ENCODE measurements around the gene GLP1R.

Gene GLP1R

DNA sequence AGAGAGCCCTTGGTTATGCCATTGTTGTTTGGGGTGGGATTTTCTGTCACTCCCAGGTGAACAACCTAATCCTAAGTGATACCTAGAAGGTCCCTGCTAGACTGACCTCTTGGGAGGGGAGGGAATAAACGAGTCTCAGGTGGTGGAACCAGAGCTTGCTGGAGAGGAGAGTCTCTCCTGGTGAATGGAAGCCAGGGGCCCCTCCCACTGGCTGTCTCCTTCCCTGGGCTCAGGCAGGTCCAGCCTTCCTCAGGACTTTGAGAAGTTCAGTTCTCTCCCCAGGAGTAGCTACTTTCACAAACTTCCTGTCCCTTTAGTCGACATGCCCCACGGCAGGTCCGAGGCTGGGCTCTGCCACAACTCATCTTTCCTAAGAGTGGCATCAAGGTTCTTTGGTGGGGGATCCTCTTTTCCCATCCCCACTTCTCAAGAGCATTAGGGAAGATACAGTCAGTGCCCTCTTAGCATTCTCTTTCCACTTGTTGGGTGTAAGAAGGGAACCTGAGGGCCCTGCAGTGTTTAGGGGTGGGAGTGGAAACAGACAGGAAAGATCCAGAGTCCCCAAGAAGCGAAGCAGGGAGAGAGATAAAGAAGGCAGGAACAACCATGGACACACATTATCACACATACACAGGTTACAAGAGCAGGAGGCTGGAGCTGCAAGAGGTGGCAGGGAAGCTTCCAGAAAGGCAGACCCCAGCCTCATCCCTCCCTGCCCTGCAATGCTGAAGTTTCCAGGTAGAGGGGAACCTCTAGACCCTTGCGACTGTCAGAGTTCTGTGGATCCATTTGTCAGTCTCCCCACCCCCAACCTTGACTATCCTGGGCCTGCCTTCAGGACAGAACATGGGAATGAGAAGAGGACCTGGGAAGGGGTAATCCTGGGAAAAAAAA, 900 bp upstream of the GLP1R start:
- no peak for DNase-seq

DNA sequence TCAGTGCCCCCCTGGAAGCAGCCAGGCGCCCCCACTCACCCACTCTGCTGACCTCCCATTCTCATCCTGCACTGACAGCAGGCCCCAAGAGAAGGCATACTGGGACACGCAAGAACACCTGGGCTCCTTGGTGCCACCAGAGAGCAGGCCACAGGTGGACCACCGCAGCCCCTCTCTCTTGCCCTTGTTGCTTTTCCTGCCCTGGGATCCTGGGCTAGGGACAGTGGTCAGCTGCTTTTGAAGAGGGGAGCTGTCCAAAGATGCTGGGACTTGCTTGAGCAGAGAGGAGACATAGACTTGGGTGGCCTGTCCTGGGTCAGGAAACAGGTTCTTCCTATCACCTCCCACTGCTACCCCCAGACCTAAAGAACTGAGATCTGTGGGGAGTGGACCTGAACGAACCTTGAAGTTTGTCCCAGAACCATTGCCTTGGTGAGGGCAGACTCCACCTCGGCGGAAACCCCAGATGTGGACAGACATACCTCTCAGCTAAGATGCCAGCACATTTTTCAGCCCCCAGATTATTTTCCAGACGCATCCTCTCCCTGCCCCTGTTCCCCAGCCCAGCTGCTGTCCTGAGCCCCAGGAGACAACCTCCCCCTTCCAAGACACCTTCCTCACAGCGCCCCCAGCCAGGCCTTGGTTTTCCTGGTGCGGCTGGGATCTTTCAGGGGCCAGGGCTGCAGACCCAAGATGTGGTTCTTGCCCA, 1.1 kb downstream of the GLP1R start:
- DNase-seq, result no peak

DNA sequence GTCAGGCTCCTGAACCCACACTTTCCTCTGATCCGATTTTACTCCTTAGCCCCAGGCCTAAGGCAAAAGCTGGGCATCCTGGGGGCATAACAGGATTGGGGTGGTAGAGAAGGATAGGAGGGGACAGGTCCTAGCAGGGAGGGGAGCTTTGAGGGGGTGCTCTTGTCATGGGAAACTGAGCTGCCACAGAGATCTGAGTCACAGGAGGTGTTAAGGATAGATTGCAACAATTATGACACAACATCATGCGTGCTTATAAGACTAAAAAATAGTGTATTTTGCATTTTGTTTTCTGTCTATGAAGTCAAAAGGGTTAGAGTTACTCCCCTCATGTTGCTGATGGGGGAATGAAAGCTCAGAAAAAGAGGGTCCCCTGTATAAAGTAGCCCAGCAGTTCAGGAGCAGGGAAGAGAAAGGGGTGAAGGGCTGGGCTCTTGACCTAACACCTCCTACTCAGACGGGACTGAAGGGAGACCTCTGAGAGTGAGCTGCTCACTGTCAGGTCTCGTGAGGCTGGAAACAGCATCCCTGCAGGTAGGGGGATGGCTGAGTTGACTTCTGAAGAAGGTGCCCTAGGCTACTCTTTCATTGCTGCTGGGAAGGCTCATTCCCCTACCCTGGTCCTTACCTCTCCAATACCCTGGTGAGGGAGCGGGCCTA, 2.0 kb downstream of the GLP1R start:
- DNase-seq, result no peak

DNA sequence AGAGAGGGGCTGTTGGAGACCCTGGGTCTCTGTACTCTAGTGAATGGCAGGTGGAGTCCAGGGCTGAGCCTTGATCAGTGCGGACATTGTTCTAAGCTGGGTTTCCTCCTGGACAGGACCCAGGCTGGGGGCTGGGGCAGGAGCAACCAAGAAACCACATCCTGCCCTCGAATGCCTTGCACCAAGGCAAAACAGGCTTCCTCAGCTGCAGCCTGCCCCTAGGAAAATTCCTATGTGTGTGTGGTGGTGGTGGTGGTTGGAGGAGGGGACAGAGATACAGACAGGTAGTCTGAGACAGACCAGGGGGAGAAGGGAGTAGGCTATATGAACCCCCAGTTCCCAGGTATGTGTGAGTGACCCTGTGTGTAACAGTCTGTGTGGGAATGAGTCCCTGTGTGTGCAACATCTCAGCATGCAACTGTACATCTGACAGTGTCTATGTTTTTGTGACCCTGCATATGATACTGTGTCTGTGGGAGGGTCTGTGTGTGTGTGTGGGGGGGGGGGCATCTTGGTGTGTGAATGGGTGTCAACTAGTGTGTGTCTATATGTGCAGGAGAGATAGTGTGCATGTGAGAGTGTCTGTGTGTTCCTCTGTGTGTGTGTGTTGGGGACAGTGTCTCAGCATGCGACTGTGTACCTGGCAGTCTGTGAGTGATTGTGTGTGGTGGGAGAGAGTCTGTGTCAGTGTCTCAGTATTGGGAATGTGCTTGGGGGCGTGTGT, 3.0 kb downstream of the GLP1R start:
- DNase-seq, result no peak

DNA sequence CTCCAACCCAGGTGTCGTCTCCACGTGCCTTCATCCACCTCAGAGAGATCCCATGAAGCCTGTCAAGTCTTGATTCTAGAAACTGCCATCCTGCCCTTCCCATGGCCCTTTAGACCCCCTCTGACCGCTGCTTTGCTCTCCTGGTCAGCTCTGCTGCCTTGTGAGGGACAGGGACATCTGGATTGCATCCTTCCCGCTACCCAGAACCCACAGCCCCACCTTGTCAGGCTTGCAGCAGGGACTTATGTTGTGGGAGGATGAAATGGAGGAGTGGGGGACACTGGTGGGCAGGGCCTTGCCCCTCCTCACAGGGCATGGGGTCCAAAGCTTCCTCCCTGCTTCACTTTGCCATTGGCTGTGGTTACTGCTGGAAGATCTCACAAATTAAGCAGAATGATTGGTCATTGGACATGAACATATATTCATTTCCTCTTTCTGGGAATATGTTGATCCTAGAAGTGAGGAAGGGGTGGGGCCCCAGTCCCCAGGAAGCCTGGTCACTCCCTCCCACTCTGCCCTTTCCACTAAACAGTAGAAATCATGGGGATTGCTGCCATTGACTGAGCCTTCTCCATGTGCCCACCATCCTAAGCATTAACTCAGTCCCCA, 4.5 kb downstream of the GLP1R start:
- no peak for DNase-seq

DNA sequence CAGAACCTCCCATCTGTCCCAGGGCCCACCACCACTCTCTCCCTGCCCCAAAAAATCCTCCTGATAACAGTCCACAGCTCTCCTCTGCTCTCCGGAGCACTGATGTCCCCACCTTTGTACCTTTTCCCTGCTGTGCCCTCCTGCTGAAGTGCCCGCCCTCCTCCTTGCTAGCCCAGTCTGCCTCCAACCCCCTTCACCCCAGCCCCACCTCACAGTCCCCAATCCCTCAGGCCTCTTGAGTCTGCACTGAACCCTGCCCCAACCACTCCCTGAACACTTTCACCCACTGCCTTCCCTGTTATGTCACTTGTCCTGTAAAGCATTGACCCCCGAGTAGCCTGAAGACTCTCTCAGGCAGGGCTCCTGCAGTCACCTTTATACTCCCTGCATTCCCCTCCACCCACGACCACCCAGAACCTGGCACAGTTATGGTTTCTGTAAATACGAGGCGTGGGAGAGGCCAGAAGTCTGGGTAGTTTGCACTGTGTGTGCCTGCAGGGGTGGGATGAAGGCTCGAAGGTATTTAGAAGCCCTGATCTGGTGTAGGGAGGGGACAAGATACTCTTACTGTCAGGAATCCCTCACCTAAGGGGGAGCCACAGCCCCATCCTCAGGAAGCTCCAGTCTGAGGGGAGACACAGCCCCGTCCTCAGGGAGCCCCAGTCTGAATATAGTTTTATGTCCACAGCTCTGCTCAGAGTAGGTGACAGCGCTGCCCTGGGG, 5.4 kb downstream of the GLP1R start:
- DNase-seq, result no peak

DNA sequence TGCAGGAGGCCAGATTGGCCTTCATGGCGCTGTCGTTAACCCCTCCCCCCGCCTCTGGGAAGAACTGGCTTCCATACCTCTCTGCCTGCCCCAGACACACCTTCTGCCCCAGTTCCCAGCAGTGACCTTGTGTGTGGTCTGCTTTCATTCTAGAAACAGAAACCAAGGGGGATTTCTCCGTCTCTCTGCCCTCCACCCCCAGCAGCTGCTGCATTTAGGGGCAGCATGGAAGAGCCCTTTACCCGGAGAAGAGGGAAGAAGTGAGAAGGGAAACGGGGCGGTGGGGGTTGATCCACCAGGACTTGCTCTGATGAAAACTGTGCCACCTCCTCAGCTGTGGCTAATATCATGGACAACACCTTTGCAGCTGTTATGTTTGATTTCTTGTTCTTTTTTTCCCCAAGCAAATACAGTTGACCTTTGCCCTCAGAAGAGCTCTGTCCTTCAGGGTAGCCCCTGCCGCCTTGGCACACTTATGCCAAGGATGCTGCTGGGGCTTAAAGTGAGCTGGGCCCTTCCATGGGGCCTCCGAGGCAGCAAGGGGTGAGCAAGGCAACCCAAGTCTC, 6.1 kb downstream of the GLP1R start:
- no peak for DNase-seq

DNA sequence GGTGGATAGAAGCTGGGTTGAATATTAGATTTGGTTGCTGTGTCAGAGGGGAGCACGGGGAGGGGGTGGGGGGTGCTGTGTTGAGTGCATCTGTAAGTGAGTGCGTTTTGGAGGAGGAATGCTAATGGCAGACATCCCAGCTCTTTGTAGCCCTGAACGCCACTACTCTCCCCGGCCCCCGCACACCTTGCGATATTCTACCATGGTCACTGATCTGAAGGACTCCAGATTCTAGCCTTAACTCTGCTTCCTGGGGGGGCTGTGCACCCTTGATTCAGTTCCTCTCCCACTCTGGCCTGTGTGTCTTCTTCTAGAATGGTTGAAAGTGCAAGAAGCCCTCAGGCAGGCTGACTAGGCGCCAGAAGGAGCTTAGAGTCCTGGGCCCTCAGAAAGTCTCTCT, 7.1 kb downstream of the GLP1R start:
- DNase-seq, result no peak

DNA sequence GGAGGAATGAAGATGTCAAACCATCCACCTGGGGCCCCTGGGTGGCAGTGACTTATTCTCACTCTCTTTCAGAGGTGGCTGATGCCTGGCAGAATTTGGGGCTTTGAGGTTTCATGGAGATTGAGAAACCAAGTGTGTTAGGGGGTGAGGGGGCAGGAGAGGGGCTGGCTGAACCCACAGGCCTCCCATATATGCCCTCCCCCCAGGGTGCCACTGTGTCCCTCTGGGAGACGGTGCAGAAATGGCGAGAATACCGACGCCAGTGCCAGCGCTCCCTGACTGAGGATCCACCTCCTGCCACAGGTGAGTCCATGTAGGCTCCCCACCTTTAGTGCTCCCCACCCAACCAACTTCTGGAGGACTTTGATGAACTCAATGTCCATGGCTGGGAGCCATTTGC, 7.6 kb downstream of the GLP1R start:
- no peak for DNase-seq

DNA sequence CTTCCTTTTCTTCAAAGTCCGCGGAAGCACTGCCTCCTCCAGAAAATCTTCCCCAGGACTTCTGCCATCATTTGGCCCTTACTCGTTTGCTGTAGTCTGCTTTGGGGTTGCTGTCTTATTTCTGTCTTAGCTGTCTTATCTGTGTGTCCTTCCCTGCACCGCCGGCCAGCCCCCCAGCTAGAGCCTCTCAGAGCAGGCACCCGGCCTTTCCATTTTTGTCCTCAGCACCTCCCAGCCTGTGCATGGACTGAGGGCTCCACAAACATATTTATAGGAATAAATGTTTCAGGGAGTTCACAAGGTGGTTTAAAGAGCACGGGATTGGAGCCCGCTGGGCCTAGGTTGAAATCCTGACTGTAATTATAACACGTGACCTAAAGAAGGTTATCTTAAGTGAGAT, 8.1 kb downstream of the GLP1R start:
- DNase-seq, result no peak

DNA sequence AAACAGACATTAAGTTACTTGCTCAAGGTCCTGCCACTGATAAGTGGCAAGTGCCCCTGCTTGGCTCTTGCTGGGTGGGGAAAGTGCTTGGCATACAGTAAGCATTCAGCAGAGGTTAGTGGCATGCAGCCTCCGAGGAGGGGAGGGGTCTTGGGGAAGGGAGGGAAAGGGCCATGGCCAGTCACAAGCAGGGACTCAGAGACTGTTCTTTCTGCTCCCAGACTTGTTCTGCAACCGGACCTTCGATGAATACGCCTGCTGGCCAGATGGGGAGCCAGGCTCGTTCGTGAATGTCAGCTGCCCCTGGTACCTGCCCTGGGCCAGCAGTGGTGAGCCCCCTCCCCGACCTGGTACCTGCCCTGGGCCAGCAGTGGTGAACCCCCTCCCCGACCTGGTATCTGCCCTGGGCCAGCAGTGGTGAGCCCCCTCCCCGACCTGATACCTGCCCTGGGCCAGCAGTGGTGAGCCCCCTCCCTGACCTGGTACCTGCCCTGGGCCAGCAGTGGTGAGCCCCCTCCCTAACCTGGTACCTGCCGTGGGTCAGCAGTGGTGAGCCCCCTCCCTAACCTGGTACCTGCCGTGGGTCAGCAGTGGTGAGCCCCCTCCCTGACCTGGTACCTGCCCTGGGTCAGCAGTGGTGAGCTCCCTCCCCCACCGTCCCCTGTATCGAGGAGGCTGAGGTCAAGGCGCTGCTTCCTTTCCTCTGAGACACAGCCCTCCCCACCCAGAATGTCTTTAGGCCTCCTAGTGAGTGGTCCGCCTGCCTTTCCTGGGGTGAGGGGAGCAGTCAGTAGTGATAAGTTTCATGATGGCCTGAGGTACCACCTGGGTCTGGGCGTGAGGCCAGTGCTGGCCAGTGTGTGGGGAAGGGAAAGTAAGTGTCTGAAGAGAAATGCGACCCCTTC, 8.9 kb downstream of the GLP1R start:
- DNase-seq, result no peak

DNA sequence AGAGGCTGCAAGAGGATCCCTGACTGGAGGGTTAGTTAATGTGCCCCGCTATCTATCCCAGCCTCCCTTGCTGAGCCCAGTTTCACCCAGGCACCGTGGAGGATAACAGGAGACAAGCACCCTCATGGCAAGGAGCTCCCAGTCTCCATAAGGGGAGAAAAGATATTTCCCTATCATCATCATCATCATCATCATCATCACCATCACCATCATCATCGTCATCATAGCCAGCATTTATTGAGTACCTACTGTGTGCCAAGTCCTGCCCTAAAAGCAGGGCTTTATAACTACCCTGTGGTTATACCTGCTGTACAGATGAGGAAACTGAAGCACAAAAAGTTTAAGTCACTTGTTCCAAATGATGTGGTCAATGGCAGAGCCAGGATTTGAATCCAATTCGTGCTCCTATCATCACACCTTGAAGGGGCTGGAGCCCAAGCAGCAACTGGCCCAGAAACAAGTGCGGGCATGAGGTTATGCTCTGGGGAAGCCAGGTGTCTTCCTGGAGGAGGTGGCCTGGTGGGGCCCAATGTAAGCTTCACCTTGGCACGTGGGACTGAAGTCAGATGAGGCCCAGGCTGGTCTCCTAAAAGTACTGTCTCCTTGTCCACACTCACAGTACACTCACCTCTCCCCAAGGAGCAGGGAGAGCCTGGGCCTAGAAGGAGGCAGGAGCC, 10.0 kb downstream of the GLP1R start:
- DNase-seq, result no peak

DNA sequence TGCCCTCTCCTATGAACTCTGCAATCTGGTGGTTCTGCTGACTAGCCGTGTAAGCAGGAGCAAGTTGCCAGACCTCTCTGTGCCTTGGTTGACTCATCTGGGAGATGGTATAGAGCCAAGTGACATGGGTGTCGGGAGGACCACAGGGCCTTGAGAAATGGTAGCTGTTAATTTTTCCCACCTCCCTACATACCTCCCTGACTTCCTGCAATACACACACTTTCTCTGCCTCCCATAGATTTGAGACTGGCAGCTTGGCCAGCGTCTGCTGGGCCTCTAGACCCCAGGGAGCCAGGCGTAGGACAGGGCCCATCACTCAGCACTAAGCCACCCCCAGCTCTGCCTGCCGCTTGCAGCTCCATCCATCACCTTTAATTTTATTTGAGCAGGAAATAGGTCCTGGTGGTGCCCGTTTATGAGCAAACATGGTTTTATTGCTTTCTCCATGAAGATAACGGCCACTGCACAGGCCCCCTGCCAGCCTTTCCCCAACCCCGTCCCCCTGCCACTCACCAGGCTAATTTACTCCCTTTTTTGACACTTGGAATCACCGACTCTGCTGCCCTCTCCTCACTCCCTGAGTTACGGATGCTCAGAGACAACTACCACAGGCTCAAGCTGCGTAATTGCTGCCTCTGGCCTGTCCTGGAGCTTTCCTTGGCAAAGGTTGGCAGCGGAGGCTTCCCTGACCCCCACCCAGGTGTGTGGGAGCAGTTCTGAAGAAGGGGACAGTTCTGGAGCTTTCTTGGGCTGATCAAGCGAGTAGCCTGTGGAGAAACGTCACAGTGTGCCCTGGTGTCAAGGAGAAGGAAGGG, 11.1 kb downstream of the GLP1R start:
- no peak for DNase-seq

DNA sequence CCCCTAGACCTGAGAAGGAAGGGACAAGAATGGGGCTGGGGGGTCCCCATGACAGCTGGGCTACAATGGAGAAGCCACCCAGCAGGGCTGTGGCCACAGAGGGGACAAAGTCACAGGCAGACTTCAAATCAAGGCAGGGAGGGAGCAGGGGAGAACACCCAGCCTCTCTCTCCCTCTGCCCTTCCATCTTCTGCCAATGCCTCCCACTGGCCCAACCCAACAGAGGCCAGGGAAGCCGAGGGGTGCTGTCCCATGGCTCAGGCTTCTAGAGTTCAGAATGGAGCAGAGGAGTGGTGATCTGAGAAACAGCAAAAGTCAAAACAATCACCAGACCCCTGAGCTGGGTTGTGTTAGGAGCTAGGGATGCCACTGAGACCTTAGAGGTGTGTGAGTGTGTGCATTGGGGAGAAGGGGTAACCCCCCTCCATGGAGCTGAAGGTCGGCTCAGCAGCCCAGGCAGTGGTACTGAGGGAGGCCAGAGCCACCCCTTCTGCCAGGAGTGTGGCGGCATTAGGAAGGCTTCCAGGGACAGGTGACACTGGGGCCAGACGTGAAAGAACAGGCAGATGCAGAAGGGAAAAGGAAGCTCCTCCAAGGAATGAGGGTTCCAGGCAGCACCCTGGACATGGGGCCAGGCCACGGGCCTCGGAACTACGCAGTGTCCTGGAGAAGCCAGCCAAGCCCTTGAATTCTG, 12.0 kb downstream of the GLP1R start:
- no peak for DNase-seq

DNA sequence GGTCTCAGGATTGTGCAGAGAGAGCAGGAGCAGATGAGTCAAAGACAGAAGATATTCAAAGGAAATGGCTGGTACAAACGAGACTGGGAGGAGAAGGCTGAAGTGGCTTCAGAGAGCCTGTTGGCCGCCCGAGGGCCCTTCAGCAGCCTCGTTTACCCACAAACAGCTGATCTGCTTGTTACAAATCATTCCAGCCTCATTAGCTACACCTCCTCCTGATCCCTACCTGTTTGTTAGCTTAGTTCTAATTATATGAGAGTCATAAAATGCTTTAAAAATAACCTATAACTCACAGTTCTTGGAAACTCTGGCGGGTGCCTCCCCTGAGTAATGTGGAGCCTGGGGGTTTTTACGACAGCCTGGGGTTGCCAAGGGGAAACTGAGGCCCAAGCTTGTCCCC, 12.6 kb downstream of the GLP1R start:
- no peak for DNase-seq

DNA sequence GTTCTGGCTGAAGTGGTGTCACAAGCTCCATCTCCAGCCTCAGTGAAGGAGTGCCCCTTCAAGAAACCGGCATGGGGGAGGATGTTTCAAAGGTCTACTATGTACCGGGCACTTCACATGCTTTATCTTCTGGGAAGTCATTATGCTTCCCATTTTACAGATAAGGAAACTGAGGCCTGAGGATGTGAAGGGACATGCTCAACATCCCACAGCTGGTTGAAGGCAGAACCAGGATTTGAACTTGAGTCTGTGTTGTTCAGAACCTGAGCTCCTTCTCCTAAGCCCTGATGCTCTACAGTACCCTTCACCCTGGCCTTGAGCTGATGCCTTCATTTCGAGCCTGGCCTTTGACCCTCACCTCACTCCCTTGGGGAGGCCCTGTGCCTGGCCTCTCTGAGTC, 13.0 kb downstream of the GLP1R start:
- no peak for DNase-seq

DNA sequence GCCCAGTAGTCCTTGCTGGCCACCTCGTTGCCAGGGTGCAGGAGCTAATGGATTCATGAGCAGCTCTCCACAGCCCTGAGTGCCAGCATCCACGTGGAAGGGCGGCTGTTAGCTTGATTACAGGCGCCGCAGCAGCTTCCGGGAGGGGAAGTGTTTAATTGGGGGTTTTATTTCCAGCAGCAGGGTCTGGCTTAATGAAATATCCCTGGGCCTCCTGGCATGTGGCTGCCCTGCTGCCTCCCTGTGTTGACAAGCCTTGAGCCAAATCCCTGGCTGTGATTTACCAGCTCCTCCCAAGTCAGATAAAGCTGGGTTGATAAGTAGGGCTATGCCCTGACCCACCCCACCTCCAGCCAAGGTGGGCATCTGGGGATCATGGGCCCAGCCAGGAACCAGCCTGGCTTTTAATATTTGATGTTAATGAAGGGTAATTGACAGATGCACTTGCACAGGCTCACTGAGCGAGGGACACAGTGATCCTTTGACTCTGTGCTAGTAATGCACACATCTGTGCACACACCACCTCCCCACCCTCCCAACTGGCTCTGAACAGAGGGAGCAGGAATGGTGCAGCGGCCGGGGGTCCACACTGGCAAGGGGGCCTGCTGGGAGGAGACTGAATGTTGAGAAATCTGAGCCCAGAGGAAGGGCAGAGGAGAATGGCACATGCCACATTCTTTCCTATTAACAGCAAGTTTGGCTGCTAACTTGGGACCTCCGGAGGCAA, 13.6 kb downstream of the GLP1R start:
- no peak for DNase-seq

DNA sequence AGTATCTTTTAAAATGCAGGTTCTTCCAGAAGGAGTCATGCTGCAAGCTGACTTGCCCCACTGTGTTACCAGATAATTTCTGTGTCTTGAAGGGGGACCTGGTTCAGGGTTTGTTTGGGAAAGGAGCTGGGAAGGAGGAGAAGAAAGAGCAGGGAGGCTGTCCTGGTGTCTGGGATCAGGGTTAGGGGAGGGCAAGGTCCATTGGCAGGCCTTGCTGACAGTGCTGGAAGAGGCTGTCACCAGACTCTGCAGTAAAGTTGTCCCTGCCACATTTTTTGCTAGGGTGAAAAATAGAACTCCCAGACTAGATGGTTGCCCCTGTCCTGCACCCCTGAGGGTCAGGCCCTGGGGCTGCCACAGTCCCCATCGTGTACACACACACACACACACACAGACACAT, 14.9 kb downstream of the GLP1R start:
- DNase-seq, result no peak
